GM20431 (cell line): Measurements from ENCODE around the gene IRF2BP2.

Experiments
- in situ Hi-C: fragments of 300-500 bp; cut with MseI, MboI; formaldehyde crosslinking; loops from one replicate; pipeline ENCODE4 v1.15.0; 2020; ENCODE audit warnings: low sequenced_read_pairs; ENCODE audit not compliant: unreplicated experiment

The IRF2BP2 gene

DNA sequence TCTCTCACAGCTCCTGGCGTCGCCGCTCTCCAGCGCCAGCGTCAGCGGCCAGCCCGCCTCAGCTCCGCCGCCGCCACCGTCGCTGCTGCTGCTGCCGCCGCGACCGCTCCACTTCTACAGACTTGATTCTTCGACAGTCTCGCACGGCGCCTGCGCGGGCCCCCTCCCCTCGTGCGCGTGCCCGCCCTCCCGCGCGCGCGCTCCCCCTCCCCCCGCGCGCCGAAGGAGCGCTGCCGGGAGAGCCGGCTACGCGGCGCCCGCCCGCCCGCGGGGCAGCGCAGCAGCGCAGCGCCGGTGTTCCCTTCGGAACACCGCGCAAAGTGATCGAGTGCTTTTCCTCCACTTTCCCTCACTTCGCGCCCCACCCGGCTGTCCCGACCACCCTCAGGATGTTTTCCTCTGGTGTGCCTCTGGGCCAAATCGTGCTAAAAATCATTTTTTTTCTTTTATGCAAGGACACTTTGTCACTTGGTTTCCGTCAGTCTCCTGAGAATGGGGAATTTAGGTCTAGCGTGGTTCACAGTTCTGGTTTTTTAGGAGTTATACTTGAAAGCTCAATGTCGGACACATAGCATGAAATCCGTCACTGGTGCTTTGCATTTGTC is at the start of gene IRF2BP2:
IRF2BP2 (minus strand) TSS at position 118 of the 605 bp plus-strand sequence. CDS start 684 bp downstream, outside the sequence.
- in situ Hi-C loops, result no loop called here

DNA sequence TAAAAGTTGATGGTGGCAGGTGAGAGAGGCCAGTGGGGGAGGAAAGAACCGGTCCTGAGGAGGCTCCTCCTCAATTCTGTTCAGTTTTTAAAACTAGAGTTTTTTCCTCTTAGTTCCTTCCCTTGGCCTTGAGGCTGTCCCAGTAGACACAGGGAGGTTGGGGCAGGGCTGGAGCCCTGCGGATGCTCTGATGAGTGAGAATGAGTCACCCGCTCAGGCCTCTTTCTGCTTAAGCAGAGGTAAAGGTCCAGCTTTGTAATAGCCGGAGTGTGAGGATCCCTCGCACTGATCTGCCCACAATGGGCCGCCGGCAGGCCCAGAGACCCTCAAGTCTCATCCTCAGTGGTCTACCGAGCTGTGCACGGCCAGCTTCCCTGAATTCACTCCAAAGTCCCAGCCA is 49.6 kb upstream of the IRF2BP2 start:
- in situ Hi-C loops, result no loop called here

DNA sequence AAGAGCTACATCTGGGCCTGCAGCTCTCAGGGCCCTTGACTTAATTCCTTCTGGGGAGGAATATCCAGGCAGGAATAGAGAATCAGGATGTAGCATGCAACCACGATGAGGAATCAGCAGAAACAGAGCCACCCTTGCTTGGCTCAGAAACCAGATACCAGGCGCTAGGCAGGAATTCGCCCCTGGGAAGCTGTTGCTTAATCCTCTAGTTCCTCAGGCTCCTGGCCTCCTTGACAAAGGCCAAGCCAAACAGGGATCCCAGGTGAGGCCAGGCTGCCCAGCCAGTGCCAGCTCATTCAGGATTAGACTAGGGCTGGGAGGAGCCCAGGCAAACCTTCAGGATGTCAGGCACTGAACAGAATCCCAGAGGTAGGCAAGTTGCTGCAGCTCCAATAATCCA is 48.2 kb upstream of the IRF2BP2 start:
- in situ Hi-C loops, result no loop called here

DNA sequence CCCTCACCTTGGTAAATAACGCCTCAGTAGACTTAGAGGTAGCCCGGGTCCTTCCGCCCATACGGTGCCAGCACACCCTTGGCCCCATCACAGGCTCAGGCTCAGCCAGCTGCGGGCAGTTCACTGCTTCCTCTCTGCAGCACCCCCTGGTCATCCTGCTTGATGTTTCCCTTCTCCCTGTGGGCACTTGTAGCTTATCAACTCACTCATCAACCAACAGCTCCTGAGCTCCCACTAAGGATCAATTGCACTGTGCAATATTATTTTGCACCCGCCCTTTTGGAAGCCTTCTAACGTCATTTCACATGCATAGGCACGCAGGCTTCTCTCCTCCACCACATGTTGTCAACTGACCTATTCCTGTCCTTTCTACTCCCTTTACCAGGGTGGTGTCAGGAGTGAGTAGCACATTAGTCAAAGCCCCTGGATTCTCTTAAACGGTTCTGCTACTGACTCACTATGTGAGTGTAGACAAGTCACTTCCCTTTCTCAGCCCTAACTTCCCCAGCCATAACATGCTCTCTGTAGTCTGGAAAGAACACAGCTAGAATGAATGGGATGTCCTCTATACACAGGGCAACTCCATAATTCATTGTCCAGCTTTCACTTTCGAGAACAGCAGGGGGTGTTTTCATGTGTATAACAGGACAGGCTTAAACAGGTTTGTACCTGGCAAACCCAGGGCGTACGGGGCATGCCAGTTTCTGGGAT is 47.1 kb upstream of the IRF2BP2 start:
- in situ Hi-C loops, result no loop called here

DNA sequence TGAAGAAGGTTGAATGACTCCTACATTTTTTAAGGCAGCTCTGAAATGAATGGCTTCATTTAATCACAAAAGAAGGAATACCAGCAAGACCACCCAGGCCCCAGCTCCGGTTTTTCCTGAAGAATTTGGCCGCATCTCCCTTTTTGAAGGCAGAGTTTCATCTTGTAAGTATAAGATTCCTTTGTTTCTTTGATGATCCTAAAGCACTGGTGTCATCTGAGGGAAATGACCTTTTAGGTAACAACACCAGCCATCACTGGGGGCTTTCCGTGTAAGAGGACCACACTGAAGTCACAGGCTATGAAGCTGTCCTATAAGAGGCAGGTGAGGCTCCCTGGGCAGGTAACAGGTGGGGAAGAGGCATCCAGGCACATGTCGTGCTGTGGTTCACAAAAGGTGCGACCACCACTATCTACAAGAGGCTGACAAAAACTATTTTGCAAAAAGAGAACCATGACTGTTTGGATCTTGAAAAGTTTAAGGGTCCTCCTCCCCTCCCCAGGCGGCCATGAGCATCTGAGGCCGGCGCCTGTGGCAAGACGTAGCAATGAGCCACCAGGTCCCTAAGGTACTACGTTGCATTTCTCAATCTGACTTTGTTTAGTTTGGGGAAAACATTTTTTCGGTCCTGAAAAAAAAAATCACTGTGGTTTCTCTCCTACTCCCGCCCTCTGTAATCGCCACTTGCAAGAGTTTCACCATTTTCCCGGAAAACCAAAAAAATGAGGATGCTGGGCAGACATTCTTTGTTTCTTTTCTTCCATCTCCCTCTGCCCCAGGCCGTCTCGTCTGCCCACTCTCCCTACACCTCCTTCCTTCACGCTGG is 46.3 kb upstream of the IRF2BP2 start:
- in situ Hi-C loops, result no loop called here

DNA sequence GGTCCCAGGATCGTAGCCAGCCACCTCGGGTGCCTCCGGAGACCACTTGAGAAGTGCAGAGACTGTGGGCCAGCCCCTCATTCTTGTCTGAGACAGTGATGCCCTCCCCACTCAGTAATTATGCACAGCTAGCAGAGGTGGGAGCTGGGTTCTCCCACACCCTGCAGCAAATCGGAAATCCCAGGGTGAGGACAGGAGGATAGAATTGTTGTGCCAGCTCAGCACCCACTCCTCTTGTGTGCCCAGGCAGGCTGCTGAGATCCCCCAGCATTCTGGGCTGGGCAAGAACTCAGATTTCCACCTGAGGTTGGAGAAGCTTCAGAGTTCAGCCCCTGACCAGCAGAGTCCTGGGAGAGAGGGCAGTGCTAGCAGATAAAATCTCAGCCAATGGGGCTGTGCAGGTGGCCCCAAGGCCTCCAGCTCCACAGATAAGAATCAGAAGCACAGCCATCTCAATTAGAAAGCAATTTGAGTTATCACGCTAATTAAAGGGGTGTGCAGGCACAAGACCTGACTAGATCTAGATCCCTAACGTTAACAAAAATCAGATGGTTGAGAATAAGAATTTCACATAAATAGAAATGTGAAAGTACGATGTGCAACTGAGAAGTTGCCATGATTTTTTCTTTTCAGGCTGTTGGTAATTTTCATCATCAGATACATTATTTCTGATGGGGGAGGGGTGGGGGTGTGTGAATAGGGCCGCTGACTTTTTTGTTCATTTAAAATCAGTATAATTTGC is 45.5 kb upstream of the IRF2BP2 start:
- in situ Hi-C loops, result no loop called here

DNA sequence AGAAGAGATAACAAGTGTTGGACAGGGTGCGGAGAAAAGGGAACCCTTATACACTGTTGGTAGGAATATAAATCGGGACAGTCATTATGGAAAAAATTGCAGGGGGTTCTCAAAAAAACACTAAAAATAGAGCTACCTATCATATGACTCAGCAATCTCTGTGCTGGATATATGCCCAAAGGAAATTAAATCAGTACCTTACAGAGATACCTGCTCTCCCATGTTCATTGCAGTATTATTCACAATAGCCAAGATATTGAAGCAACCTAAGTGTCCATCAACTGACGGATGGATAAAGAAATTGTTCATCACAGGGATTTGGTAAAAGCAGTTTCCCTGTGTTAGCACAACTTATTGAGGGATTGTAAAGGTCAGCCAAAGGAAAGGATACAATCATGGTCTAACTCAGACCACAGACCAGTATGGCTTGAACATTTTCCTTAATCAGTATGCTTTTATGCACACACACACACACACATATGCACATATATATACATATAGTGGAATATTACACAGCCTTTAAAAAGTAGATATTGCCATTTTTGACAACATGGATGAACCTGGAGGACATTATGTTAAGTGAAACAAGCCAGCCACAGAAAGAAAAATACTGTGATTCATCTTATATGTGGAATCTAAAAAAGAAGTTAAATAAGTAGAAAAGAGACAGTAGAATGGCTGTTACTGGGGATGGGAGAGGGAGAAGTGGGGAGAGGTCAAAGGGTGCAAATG is 44.2 kb upstream of the IRF2BP2 start:
- in situ Hi-C loops, result no loop called here

DNA sequence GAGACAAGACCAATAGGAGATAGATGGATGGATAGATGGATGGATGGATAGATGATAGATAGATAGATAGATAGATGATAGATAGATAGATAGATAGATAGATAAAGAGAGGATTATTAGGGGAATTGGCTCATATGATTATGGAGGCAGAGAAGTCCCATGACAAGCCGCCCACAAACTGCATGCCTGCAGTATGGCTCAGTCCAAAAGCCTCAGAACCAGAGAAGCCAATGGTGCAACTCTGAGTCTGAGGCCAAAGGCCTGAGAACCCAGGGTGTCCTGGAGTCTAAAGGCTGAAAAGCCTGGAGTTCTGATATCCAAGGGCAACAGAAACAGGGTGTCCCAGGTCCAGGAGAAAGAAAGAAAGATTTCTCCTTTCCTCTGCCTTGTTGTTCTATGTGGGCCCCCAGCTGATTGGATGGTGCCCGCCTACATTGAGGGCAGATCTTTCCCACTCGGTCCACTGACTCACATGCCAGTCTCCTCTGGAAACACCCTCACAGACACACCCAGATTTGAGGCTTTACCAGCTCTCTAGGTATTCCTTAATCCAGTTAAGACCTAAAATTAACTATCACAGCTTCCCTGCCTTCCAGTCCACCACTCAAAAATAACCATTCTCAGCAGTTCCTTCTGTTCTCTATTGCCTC is 39.6 kb upstream of the IRF2BP2 start:
- in situ Hi-C loops, result no loop called here

DNA sequence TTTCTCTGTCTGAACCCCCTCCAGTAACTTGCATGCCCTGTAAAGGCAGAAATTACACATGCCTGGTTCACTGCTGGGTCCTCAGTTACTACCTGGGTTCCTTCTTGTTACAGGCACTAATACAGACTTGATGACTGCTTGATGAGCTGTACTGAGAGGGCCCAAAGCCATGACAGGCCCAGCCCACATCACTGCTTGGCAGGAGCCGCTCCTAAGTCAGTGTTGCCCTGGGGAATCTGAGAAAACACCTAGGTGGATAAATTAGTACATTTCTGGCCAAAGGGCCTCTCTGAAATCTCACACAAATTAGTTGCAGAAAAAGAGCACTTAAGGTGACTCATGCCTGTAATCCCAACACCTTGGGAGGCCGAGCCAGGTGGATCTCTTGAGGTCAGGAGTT is 37.8 kb upstream of the IRF2BP2 start:
- in situ Hi-C loops, result no loop called here

DNA sequence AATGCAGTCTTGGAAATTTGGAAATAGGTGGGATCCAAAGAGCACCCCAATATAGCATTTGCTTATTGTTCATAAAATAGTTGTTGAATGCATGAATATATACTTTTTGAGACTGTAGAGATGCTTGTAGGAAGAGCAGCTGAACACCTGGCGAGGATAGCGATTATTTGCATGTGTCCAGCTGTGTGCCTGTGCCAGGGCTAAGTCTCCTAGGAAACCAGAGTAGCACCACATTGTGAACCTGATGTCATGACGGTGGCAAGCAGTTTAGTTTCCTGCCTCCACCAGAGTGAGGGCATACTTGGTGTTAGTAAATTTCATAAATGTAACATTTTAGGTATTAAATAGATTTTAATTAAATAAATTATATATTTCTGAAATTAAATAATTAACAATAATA is 37.3 kb upstream of the IRF2BP2 start:
- in situ Hi-C loops, result no loop called here

DNA sequence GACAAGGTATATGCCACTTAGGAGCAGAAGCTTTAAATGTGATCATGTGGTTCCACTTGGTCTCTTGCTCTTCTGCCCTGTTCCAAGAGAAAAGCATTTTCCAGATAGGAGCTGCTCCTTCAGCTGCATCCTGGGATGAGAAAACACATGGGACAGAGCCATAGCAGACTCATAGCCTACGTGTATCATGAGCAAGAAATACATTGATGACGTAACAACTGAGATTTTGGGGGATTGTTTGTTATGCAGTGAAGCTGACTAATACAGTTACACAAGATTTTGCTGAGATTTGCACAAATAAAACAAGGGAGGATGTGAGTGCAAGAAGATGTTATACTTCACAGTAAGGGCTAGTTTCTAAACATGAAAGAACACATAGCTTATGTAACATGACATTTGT is 36.0 kb upstream of the IRF2BP2 start:
- in situ Hi-C loops, result no loop called here

DNA sequence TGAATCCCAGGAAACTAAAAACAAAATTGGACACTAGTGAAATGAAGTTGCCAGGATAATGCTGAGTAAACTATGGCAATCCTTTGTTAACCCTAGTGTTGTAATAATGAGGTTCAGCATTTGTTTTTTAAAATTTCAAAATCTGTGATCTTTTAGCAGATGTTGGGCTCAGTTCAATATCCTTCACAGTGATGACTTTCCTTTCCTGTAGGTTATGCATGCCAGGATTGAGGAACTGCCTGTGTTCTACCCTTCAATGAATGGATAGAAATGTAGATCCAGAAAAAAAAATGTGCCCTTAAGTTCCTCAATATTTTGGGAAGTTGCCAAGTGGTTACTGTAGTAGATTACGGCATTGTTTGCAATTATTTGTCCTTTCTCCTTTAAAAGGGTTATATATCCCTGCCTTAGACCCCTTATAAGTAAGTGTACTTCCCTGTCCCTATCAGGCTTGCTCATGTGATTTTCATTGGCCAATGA is 35.5 kb upstream of the IRF2BP2 start:
- in situ Hi-C loops, result no loop called here

DNA sequence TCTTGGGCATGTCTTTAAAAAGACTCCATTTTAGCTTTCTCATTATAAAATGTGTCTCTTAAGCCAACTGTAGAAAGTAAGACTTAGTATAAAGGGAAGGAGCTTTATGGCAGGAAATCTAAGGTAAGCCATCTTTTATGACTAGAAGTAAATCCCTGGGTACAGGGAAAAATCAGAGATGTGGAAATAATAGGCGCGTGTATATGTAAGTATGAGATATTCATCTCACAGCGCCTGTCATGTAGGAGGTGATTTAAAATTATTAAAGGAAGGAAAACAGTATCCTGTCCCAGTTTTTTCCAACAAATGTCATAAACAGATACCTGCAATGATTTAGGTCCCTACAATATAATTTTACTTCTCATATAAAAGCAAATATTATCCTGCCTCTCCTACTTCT is 35.0 kb upstream of the IRF2BP2 start:
- in situ Hi-C loops, result no loop called here

DNA sequence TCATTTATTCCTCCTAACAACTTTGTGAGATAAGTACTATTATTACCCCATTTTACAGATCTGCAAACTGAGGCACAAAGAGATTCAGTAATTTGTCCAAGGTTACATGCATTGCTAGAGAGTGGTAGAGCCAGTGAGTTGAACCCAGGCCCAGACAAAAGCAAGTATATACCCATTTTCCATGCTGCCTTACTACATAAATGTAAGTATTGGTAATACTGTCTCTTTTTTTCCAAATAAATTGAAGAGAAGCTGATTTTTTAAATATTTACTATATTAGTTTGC is 33.8 kb upstream of the IRF2BP2 start:
- in situ Hi-C loops, result no loop called here

DNA sequence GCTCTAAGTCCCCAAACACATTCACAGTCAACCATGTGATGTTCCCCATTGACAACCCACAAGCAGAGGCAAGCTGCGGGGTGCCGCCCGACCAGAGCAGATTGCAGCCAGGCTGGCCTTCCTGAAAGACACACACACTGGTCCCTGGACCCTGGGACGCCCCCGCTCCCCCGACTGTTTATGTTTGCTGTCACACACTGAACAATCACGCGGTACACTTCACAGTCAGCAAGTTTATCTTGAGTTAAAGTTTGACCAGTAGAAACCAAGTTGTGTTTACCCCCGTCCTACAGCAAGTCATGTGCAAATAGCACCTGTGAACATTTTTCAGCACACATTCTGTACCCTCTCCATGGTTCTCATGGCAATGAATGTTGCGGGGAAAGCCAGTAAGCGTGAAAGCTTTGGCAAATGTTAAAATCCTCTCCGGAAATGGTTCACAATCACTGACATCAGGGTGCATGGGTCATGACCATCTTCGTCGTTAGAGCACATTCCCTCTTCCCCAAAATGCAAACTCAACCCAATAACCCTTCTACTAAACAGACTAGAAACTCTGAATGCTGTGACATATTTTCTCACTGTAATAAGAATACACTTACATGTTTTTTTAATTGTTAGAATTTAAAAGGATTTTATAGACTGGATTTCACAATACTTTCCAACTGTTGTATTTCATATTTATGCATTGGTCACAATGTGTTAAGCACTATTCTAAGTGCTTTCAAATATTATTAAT is 33.3 kb upstream of the IRF2BP2 start:
- in situ Hi-C loops, result no loop called here

DNA sequence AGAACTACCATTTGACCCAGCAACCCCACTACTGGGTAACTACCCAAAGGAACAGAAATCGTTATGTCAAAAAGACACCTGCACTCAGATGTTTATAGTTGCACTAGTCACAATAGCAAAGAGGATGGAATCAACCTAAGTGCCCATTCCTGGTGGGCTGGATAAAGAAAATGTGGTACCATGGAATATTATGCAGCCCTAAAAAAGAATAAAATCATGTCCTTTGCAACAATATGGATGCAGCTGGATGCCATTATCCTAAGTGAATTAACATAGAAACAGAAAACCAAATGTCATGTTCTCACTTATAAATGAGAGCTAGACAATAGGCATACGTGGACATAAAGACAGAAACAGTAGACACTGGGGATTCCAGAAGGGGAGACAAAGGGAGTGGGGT is 32.5 kb upstream of the IRF2BP2 start:
- in situ Hi-C loops, result no loop called here

DNA sequence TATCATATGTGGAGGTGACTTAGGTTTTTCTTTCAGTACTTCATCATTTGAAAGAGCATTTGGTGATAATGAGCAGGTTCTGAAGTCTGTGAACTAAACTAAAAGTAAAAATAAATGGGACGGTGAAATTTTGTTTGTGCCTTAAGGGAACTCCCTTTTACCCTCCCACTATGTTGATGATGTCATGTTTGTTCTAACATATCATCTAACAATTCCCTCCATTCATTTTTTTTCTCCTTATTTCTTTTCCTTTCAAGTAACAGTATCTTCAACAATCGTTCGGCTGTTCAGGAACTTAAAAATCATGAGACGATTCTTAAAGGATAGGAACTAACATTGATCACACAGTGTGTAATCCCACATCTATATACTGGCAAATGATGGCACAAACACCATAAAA is 30.0 kb upstream of the IRF2BP2 start:
- in situ Hi-C loops, result no loop called here

DNA sequence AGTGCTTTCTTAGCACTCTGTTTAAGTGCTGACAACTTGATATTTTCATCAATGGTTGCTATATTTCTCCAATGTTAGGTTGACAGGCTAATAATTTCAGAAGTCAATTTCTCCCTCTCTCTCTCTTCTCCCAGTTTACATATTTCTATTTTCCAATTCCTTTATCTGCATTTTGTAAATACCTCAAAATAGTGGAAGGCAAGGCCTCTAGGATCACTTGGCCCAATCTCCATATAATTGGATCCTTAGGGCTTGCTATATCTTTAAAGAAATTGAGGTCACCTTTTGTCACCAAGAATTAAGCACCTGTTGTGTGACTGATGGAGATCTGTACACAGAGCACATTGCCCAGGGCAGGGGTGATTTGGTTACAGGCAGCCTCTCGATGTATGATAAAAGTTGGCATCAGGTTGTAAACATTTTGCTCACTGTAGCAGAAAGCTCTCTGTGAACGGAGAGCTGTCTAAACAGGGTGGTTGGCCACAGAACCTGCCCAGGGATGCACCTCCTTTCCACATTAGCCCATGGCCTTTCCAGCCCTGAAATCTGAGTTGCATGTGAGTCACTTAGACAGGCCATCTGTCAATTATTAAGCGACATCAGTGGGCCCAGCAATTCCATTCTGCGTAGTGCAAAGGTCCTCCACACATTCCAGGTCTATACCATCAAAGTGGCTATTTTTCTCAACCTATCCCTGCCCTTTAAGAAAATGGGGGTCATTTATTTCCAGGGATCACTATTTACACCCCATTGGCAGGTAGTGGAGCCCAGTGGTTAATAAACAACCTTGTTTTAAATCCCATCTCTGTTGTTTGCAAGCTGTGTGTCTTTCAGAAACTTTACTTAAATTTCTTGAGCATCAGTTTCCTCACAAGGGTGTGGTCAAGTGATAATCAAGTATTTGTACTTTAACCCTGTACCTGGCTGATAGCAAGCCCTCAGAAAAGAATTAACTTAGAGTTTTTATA is 29.1 kb upstream of the IRF2BP2 start:
- in situ Hi-C loops, result no loop called here
